DOHH2 (cell line): Measurements from ENCODE around the gene AKAP5.

Experiments used
- EZH2phosphoT487 ChIP-seq: fragments of 200-600 bp; sonication (generic); IDR thresholded peaks from 2 replicates; pipeline ENCODE4 v1.6.1; 2017; ENCODE audit warnings: borderline replicate concordance, mild to moderate bottlenecking, antibody characterized with exemption, low read length, moderate library complexity, mixed read lengths
- TF ChIP-seq, protein P1 (sequence below): fragments of 200-600 bp; sonication (generic); IDR thresholded peaks from one replicate; pipeline ENCODE4 v1.5.1; 2014; ENCODE audit warnings: antibody characterized with exemption, mild to moderate bottlenecking, low read depth, low read length; ENCODE audit not compliant: poor library complexity, severe bottlenecking

- TF ChIP-seq, protein P1, sequence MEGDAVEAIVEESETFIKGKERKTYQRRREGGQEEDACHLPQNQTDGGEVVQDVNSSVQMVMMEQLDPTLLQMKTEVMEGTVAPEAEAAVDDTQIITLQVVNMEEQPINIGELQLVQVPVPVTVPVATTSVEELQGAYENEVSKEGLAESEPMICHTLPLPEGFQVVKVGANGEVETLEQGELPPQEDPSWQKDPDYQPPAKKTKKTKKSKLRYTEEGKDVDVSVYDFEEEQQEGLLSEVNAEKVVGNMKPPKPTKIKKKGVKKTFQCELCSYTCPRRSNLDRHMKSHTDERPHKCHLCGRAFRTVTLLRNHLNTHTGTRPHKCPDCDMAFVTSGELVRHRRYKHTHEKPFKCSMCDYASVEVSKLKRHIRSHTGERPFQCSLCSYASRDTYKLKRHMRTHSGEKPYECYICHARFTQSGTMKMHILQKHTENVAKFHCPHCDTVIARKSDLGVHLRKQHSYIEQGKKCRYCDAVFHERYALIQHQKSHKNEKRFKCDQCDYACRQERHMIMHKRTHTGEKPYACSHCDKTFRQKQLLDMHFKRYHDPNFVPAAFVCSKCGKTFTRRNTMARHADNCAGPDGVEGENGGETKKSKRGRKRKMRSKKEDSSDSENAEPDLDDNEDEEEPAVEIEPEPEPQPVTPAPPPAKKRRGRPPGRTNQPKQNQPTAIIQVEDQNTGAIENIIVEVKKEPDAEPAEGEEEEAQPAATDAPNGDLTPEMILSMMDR: no peak
- TF ChIP-seq EZH2phosphoT487: no peak
Observed at GRCh38 chr14:64507376-64508156, 42.3 kb downstream of the AKAP5 start.
